Activated CD4-positive, alpha-beta T cell treated with anti-CD3 and anti-CD28 coated beads for 4 hours (primary cell): ENCODE data around the gene GAN.
"Not testable (repeated sequence)": the region's sequence is repeated elsewhere in the genome, so short reads cannot be mapped to it uniquely, and the experiment has no call there.

Experiments used
- DNase-seq, 2 donors: peaks; one replicate each; pipeline ENCODE4 v3.0.0-alpha.2; 2020

The GAN gene

DNA sequence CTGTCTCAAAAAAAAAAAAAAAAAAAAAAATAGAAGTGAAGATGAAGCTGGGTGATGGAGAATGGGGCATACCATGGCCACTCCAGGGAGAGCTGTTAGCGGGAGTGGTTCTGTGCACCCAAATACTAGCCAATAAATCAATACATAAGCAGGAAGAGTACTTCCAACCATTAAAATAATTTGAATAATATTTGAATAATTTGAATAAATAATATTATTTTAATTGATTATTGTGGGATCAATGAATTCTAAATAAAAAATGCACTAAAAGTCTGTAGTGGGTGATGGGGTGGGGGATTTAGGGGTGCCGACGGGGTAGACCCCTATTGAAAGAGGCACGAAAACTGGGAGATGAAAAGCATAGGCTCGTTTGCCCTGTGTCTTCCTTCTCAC lies 88.4 kb downstream of the GAN start:
- DNase-seq: no peak

DNA sequence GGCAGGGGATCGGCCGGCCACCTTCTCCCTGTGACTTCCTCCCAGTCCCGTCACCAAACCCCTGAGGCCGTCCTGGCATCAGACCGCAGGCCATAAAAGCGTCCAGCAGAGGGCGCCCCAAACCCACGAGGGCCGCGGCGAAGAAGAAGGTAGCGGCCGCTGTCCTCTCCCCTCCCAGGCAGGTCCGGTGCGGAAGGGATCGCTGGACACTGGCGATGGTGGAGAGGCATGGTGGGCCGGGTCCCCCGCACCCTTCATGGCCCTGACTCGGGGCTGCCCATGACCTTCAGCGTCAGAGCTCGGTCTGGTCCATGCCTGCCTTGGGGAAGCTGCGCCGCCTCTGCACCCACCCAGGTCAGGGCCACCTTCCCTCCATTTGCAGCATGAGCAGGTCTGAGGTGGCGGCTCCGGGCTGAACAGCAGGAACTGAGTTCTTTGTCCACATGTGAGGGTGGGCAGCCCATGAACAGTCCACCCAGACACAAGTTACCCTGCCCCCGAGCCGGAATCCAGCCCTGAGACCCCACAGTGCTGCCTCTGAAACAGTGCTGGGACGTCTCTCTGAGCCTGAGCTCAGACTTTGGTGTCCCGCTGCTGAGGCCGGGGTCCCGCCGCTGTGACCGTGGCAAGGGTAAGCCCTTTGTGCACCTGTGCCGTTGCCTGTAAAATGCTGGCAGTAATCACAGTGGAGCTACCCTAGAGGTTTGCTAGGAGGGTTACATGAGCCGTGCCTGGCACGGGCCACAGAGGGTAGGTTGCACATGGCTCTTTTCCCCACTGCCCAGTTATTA lies 89.0 kb downstream of the GAN start:
- DNase-seq: peak; percentile 73 to 83

DNA sequence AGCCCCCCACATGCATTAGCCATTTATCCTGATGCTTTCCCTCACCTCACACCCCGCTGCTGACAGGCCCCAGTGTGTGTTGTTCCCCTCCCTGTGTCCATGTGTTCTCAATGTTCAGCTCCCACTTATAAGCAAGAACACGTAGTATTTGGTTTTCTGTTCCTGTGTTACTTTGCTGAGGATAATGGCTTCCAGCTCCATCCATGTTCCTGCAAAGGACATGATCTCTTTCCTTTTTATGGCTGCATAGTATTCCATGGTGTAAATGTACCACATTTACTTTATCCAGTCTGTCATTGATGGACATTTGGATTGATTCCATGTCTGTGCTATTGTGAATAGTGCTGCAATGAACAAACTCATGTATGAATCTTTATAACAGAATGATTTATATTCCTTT lies 90.2 kb downstream of the GAN start:
- not testable (repeated sequence) for DNase-seq

DNA sequence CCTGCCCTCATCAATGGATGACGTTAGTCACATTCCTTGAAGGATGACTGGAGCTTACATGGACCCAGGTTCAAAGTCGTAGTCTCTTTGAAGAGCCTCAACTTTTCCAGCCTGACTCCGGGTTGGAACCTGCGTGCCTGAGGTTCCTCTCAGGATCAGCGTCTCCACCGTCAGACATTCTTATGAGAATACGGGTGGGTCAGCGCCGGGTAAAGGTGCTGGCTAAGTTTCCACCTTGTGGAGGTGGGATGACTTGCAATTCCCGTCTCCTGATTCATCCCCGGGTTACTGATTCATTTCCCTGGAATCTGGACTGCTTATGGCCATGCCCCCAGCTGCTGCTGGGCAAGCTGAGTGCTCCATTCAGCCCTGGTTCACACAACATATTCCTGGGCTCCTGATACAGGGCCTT lies 90.9 kb downstream of the GAN start:
- no peak for DNase-seq

DNA sequence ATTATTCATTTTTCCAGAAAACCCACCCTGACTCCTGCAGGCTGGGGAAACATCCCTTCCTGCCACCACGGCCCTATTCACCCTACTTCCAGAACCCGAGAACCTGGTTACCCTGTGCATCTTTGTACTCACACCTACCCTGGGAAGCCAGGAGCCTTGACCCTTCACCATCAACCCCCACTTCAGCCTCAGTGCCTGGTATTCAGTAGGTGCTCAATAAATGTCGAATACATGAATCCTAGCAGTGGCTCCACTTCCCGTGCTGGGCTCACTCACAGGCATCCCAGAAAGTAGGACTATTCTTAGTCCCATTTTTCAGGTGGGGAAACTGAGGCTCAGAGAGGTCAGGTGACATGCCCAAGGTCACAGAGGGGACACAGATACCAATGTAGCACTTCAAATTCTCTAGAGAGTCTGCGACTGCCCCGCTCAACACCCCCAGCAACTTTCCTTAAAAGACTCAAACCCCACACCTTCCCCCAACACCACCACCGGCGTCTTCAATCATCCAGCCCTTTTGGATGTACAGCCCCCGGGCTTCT lies 93.7 kb downstream of the GAN start:
- no peak for DNase-seq

DNA sequence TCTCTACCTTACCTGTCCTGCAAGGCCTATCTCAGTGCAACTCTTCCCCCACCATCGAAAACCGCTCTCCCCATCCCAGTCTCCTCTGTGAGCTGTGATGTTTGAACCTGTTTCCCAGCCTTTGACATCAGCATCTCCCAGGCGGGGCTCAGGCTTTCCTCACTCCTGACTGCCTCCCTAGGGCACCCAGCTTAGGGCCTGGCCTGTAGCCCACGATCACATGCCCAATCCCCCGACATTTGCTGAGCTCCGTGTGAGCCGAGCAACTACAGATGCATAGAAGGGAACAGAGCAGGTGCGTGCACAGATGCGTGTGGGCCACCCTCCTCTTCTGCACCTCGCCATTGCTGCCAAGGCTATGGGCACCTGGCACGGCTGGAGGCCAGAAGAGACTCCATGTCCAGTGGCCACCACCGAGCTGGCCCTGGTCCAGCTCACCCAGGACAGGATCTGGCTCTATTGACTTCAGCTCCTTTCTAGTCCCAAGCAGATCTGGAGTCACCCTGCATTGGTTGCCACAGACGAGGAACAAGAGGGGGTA lies 94.3 kb downstream of the GAN start:
- no peak for DNase-seq

DNA sequence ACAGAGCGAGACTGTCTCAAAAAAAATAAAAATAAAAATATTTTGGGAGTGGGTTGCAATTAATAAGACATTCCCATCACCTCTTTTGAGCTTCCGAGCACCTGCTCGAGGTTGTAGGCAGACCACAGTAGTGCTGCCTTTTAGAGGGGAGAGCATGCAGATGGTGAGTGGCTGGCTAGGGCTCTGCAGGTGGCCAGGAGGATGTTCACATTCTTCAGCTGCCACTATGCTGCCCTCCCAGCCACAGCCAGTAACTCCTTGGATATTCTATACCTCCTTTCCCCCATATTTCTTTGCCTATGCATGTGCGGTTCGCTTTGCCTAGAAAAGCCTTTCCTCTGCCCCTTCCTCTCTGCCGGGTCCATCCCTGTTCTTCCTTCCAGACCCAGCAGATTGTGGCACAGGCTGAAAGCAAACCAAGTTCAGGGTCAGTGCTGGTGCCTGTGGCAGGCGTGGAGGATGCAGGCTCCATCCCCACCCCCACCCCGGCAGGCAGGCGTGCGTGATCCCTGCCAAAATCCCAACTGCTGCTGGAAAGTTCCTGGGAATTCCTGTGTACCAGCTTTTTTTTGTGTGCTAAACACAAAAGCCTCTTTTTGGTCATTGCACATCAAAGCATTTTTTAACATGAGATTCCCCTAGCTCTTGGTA lies 96.0 kb downstream of the GAN start:
- DNase-seq: no peak

DNA sequence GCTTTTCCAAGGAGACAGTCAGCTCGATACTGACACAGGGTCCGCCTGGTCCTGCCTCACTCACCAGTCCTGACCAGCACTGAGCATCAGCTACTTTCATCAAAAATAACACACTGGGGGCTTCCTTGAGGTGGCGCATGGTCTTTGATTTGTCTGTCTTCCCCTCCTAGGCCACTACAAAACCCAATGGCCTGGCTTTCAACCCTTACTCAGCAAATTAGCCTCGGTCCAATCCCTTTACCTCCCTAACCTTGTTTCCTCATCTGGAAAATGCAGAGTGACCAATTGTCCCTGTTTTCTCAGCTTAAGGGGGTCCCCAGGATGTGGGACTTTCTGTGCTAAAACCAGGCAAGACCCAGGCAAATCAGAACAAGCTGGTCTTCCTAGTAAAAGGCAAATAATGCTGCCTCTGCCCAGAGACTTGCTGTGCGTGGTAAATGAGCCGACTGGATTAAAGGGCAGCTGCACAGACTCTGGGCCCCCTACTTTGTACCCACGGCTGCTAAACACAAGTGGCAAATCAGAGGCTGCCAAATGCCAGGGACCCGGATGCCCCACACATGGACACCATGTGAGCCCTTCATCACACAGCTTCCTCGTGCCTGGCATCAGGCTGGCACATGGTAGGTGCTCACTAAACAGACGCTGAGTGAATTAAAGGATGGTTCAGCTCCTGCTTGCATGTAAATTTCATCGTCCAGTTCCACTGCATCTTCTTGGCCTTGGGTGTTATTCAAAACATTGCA lies 98.7 kb downstream of the GAN start:
- no peak for DNase-seq

DNA sequence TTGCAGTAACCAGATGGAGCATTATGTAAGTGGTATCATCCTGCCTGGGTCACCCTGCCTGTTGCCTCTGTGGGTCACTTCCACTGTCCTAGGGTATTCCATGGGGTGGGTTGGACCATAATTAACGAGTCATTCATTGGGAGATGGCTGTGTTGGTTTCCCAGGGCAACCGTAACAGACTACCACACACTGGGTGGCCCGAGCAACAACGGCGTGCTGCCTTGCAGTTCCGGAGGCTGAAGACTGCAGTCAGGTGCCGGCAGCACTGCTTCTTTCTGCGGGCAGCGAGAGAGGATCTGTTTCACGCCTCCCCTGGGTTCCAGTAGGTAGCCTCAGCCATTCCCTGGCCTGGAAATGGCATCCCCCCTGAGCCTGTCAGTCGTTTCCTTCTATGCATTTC lies 101.0 kb downstream of the GAN start:
- DNase-seq: no peak

DNA sequence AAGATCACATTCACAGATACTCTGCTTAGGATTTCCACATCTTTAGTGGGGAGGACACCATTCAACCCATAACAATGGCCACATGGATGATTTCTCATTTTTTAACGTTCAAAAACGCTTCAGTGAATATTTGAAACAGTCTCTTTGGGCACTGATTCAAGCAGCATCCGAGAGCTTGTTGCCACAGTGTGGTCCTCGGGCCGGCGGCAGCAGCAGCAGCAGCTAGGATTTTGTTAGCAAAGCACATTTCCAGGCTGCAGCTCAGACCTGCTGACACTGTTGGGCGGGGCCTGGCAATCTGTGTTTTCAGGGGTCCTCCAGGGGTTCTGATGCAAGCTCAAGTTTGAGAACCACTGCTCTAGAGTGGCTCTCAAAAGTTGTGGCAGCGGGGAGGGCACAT lies 102.0 kb downstream of the GAN start:
- no peak for DNase-seq

DNA sequence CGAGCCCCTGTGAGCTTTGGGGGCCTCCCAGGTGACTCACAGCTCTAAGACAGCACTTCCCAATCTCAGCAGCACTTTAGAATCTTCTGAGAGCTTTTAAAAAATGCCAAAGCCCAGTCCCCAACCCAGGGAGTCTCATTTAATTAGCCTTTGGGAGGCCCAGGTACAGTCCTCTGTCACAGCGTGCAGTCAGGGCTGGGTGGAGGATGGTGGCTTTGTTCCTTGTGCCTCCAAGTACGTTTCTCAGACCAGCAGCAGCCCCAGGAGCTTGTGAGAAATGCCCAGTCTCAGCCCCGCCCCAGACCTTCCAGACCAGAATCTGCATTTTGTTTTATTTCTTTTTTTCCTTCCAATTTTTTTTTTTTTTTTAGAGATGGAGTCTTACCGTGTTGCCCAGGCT lies 102.4 kb downstream of the GAN start:
- no peak for DNase-seq

DNA sequence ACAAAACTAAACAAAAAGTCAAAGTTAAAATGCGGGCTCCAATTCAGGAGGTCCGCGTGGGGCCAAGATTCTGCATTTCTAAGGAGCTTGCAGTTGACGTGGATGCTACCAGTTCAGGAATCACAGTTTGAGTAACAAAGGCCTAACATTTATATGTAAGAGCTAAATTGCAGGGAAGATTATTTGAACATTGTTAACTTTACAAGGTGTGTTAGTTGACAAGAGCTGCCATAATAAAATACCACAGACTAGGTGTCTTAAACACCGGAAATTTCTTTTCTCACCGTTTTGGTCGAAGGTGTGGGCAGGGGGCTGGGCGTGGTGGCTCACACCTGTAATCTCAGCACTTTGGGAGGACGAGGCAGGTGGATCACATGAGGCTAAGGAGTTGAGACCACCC lies 105.0 kb downstream of the GAN start:
- DNase-seq: no peak

DNA sequence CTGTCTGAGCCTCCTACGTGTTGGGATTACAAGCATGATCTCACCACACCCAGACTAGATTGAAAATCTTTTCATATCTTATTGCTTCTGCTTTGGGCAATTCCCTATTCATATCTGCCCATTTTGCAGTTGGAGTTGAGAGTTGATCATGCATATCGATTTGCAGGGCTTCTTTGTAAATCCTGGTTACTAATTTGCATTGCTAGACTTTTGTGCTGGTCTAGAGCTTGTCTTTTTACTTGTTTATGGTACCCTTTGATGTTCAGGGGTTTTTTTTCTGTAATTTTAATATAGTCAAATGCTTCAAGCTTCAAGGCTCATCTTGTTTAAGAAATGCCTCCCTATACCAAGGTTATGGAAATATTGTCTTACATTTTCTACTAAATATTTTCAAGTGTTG lies 106.4 kb downstream of the GAN start:
- DNase-seq: no peak

DNA sequence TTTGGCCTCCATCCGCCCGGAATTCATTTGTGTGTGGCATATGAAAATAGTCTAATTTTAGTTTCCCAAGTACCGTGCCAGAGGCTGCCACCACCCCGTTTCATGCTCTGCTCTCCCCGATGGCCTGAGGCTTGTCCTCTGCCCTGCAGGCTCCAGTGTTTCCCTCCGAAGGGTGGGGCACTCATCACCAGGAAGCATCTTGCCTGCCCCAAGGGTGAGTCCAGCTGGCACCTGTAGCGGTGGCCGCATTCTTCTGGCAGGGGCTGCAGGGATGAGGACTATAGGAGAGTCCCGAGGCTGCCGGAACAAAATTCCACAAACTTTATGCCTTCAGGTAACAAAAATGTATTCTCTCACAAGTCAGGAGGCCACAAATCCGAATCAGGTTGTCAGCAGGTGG lies 106.8 kb downstream of the GAN start:
- DNase-seq: no peak

DNA sequence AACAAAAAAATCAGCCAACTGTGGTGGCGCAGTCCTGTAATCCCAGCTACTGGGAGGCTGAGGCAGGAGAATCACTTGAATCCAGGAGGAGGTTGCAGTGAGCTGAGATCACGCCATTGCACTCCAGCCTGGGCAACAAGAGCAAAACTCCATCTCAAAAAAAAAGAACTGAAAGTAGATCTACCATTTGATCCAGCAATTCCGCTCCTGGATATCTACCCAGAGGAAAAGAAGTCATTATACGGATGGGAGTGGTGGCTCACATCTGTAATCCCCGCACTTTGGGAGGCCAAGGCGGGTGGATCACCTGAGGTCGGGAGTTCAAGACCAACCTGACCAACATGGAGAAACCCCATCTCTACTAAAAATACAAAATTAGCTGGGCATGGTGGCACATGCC lies 107.4 kb downstream of the GAN start:
- not testable (repeated sequence) for DNase-seq

DNA sequence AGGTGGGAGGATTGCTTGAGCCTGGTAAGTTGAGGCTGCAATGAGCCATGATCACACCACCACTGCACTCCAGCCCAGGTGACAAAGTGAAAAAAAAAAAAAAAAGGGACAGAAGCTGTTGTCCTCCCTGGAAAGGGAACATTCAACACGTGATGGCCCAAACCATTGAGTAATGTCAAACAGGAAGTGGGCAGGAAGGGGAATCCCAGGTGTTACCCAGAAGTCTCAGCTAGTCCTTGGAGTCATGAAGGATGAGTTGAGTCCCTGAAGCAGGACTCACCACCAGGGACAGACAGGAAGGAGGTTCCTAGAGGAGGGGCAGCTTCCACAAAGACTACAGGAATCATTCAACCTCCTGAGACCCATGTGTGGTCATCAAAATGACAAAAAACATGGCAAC lies 110.0 kb downstream of the GAN start:
- no peak for DNase-seq

DNA sequence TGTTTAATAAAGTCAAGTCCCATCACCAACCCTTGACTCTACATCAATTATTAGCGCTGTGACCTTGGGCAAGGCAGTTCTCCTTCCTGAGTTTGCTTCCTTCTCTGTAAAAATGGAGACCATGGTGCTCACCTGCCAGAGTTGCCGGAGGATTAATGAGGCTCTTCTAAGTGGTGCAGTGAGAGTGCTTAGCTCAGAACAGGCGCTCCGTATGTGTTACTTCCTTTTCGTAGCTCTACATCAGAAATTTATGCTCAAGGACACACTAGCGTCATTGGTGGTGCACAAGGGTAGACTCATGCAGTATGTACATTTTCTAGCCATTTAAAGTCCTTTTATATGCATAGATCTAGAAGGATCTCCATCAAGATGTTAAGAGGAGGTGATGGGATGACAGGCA lies 112.5 kb downstream of the GAN start:
- DNase-seq: no peak

DNA sequence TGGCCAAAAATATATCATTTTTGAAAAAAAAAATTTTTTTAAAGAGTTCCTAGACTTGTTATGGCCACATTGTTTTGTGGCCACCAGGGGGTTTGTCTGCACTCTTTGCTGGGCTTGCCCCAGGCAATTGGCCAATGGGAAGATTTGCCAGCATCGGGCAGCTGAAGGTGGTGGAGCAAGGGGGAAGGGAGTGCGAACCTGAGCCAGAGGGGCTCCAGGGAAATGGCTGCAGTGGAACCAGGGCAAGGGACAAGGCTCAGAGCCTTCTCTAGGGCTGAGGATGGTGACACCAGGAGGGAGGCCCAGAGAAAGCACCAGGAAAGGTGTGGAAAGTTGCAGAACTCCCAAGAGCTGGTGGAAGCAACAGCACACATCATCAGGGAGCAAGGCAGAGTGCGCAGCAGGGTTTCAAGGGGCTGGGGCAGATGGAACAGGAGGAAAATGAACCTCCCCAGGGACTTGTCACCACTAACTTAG lies 114.3 kb downstream of the GAN start:
- DNase-seq: no peak

DNA sequence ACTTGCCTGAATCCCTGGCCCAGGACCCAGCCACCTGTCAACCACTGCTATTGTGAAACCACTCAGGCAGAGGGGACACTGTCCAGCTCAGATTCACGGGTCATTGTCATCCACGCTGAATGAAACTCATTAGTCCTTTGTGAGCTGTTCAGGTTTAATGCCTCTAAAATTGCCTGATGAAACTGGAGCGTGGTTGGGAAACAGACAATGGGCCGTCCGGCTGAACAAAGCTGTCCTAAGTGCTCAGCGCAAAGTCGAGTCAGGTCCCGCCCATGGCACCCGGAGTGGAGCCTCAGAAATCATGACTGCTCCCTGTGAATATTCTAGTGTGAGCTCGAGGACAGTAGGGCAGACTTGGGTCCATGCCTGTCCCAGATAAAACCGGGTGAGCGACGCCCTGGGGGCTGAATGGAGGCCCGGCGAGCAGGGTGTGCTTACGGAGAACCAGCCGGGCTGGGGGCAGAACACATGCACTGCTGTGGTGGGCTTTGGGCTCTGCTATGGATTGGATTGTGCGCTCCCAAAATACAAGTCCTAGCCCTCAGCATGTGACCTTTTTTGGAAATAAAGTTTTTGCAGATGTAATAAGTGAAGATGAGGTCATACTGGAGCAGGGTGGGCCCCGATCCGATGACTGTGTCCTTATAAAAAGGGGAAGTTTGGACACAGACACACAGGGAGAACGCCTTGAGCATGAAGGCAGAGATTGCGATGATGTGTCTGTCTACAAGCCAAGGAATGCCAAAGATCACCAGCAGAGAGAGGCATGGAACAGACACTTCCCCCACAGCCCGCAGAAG lies 117.0 kb downstream of the GAN start:
- no peak for DNase-seq

DNA sequence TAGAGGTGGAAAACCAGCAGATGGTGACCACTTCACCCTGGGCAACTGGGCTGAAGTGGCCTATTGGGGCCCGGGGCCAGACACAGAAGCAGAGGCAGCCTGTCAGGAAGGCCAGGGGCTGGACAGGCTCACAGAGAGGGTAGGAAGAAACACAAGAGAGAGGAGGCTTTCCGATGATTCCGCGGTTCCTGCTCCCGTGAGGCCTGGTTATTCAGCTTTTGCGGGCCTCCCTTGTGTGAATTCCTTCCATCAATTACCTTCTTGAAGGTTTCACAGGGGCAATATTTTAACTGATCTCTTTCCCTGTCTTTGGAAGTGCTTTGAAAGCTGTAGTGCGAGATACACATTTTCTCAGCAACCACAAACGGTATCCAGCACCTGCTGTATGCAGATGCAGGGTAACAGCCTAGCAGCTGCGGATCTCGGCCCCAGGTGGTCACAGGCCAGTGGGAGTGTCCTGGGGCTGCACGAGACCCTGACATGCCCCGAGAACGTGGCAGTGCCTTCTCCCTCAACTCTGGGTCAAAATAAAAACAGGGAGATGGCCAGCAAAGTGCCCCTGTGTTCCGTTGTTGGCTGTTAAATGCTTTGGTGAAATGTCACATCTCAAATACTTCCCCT lies 118.3 kb downstream of the GAN start:
- no peak for DNase-seq

DNA sequence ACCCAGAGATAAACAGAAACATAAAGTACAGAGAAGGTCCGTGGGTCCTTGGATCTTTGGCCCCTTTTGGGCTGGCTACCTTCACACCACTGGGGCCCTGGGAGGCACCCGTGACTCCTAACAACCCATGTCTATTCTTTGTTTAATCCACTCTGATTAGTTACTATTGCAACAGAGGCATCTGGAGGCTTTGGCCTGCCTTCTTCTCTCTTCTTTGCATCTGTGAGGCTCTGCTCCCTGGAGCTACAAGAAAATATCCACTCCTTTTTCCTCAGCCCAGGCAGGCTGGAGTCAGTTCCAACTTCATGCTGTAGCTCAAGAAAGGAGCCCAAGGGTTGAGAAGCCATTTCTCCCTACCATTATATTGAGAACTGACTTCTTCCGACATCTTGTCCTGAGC lies 120.3 kb downstream of the GAN start:
- DNase-seq: no peak

DNA sequence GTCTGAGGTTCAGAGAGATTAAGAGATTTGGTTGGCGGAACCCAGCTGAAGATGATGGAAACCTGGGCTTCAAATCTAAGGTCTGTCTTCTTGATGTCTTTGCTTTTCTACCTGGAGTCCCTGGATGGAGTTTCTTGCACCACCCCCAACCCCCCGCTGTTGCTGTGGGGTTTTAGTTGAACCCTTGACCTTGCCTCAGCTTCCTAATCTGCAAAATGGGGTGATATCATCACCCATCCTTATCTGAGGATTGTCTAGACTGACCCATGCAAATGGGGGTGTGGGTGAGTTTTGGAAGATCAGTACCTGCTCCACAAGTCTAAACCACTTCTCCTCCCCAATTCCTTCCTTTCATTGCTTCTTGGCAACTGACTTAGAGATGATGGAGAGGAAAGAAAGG lies 120.8 kb downstream of the GAN start:
- DNase-seq: no peak
